ENCODE measurements around the gene CFHR4. TPM values are rescaled to one million over a fixed set of nuclear protein-coding genes. Genes with fewer than 3 reads are reported as not detected.
"Not testable (repeated sequence)": the region's sequence is repeated elsewhere in the genome, so short reads cannot be mapped to it uniquely, and the experiment has no call there.

Gene CFHR4
- total RNA-seq (not detected), polyA plus RNA-seq (not detected)
- long read RNA-seq, donor 1: 0 reads
- long read RNA-seq, donor 2: 0 reads
- long read RNA-seq, donor 3: 0 reads

- DNase-seq: no peak
- no peaks in the 10 kb centered on the region for H3K36me3 ChIP-seq
- no peaks in the 10 kb centered on the region for H3K27me3 ChIP-seq
- no peak within 1 kb of the TSS for H3K4me3 ChIP-seq
- intact Hi-C loops (cut with DNase I): no loop called here
- H3K27ac ChIP-seq: no peak within 1 kb of the TSS
- no peaks in the 10 kb centered on the region for H3K9me3 ChIP-seq
- H3K4me1 ChIP-seq (ENCODE audit: insufficient read depth): peaks cover 1% of the 10 kb centered on the region
- no peak for TF ChIP-seq EP300 (IDR thresholded peaks at IDR 0.05)
- TF ChIP-seq, protein P1, sequence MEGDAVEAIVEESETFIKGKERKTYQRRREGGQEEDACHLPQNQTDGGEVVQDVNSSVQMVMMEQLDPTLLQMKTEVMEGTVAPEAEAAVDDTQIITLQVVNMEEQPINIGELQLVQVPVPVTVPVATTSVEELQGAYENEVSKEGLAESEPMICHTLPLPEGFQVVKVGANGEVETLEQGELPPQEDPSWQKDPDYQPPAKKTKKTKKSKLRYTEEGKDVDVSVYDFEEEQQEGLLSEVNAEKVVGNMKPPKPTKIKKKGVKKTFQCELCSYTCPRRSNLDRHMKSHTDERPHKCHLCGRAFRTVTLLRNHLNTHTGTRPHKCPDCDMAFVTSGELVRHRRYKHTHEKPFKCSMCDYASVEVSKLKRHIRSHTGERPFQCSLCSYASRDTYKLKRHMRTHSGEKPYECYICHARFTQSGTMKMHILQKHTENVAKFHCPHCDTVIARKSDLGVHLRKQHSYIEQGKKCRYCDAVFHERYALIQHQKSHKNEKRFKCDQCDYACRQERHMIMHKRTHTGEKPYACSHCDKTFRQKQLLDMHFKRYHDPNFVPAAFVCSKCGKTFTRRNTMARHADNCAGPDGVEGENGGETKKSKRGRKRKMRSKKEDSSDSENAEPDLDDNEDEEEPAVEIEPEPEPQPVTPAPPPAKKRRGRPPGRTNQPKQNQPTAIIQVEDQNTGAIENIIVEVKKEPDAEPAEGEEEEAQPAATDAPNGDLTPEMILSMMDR (IDR thresholded peaks at IDR 0.05): no peak
- no peak for TF ChIP-seq POLR2A (IDR thresholded peaks at IDR 0.05)
Measured at GRCh38 chr1:196887515-196888239, at the start of gene CFHR4. CFHR4 (plus strand) TSS chr1:196888052; CDS start chr1:196888151, 99 bp downstream.

- H3K4me3 ChIP-seq; H3K27ac ChIP-seq; DNase-seq; H3K9me3 ChIP-seq; H3K36me3 ChIP-seq; H3K27me3 ChIP-seq; H3K4me1 ChIP-seq (ENCODE audit: insufficient read depth); intact Hi-C loops (cut with DNase I): not testable (repeated sequence)
- WGBS, 3 donors: 62 to 71% (median 71%) methylated on average over 2 to 4 of the region's 4 CpGs
Measured at GRCh38 chr1:196849613-196850492, 38.0 kb upstream of the CFHR4 start.

DNA sequence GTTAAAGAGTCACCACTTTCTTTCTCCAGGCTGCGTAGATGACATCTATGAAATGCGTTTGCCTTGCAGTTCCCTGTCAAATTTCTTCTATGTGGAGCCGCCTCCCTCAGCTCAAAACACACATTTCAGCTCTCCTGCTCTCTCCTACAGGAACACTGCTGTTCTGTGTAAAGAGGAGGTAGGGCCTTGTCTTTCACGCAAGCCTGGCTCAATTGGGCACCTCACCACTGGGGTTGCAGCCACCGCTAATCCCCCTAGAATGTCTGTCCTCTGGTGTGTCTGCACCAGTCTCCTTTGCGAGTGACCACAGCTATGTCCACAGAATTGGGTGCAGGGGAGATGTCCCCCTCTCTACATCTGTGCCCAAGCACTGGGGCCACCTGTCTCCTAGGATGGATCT lies 31.8 kb upstream of the CFHR4 start:
- Histone ChIP-seq H3K27me3 (no peaks in the 10 kb centered on the region), H3K4me1 (ENCODE audit: insufficient read depth) (no peaks in the 10 kb centered on the region), H3K4me3 (no peak overlapping the region), H3K27ac (no peak overlapping the region), H3K9me3 (no peaks in the 10 kb centered on the region), H3K36me3 (no peaks in the 10 kb centered on the region)
- TF ChIP-seq, protein P1 (IDR thresholded peaks at IDR 0.05): no peak
- TF ChIP-seq POLR2A (IDR thresholded peaks at IDR 0.05) (no peak), EP300 (IDR thresholded peaks at IDR 0.05) (no peak)
- WGBS, 3 donors: 70 to 86% (median 79%) methylated on average over 6 of the region's 6 CpGs
- no peak for DNase-seq
- intact Hi-C loops (cut with DNase I): no loop called here

- H3K4me3 ChIP-seq: no peak overlapping the region
- WGBS, 3 donors: 80 to 85% (median 82%) methylated on average over 2 of the region's 2 CpGs
- no peaks in the 10 kb centered on the region for H3K9me3 ChIP-seq
- TF ChIP-seq, protein P1 (IDR thresholded peaks at IDR 0.05): no peak
- TF ChIP-seq POLR2A (IDR thresholded peaks at IDR 0.05) (no peak), EP300 (IDR thresholded peaks at IDR 0.05) (no peak)
- intact Hi-C loops (cut with DNase I): no loop called here
- no peaks in the 10 kb centered on the region for H3K4me1 ChIP-seq (ENCODE audit: insufficient read depth)
- no peak overlapping the region for H3K27ac ChIP-seq
- no peaks in the 10 kb centered on the region for H3K27me3 ChIP-seq
- H3K36me3 ChIP-seq: no peaks in the 10 kb centered on the region
- no peak for DNase-seq
Measured at GRCh38 chr1:196857188-196857587, 30.7 kb upstream of the CFHR4 start.
